HEK293 (cell line): ENCODE measurements around the gene TUG1.

ENCODE experiments used
- CTCF ChIA-PET: fragments of 350-600 bp; formaldehyde crosslinking; extraction: SDS; loops from one replicate; lab custom pipeline; 2021; ENCODE audit warnings: antibody characterized with exemption; lab: Yijun Ruan, JAX
- POLR2A ChIA-PET: fragments of 300-600 bp; formaldehyde crosslinking; extraction: SDS; loops from one replicate; lab custom pipeline; 2020; ENCODE audit warnings: antibody characterized with exemption, inconsistent platforms; lab: Yijun Ruan, JAX
- H3K27ac ChIP-seq: fragments of 200-500 bp; sonication (Bioruptor generic); 2 replicates; pipeline ENCODE4 v1.5.1; 2014; ENCODE audit warnings: low read depth, low read length, control low read depth, inconsistent platforms; ENCODE audit errors: extremely low read depth
- H3K36me3 ChIP-seq, 2 experiments: fragments of 200-500 bp in 1 of 2; sonication (Bioruptor generic) in 1 of 2; 1 replicate in 1 of 2; 2 replicates in 1 of 2; pipeline ENCODE4 v1.5.1; 2014 to 2017; ENCODE audit warnings: inconsistent platforms in 2 of 2, low read length in 2 of 2; ENCODE audit not compliant: control insufficient read depth in 2 of 2, insufficient read depth in 1 of 2
- H3K4me1 ChIP-seq: fragments of 200-500 bp; sonication (Bioruptor generic); 2 replicates; pipeline ENCODE4 v1.5.1; 2014; ENCODE audit warnings: mild to moderate bottlenecking, low read length, inconsistent platforms; ENCODE audit not compliant: control insufficient read depth, insufficient read depth
- H3K4me3 ChIP-seq: 2 replicates; pipeline ENCODE4 v1.5.1; 2011; ENCODE audit warnings: low read depth, mild to moderate bottlenecking, control low read depth, low read length, moderate library complexity
- H3K9me3 ChIP-seq: fragments of 200-500 bp; sonication (Bioruptor generic); 2 replicates; pipeline ENCODE4 v1.5.1; 2014; ENCODE audit warnings: low read depth, low read length, inconsistent platforms; ENCODE audit not compliant: control insufficient read depth, insufficient read depth
- CTCF ChIP-seq: fragments of 450-650 bp; formaldehyde crosslinking; IDR thresholded peaks from 2 replicates; pipeline ENCODE4 v1.5.1; 2016; ENCODE audit warnings: missing biosample characterization, missing genetic modification characterization
- EGR2 ChIP-seq: fragments of 450-650 bp; formaldehyde crosslinking; IDR thresholded peaks from 2 replicates; pipeline ENCODE4 v1.5.1; 2016; ENCODE audit warnings: low read depth, missing biosample characterization, missing genetic modification characterization
- HIC1 ChIP-seq: fragments of 450-650 bp; formaldehyde crosslinking; IDR thresholded peaks from 2 replicates; pipeline ENCODE4 v1.5.1; 2016; ENCODE audit warnings: missing biosample characterization, missing genetic modification characterization
- IKZF3 ChIP-seq: fragments of 450-650 bp; IDR thresholded peaks from 2 replicates; pipeline ENCODE4 v1.5.0; 2018; ENCODE audit warnings: missing biosample characterization, mild to moderate bottlenecking, missing genetic modification characterization, moderate library complexity
- KLF16 ChIP-seq: fragments of 450-650 bp; formaldehyde crosslinking; IDR thresholded peaks from 2 replicates; pipeline ENCODE4 v1.5.1; 2017; ENCODE audit warnings: missing biosample characterization, missing genetic modification characterization
- OVOL3 ChIP-seq: fragments of 450-650 bp; formaldehyde crosslinking; IDR thresholded peaks from 2 replicates; pipeline ENCODE4 v1.5.1; 2016; ENCODE audit warnings: missing biosample characterization, missing genetic modification characterization
- SP2 ChIP-seq: fragments of 450-650 bp; formaldehyde crosslinking; IDR thresholded peaks from 2 replicates; pipeline ENCODE4 v1.5.1; 2016; ENCODE audit warnings: missing biosample characterization, missing genetic modification characterization
- TRIM28 ChIP-seq: IDR thresholded peaks from 2 replicates; pipeline ENCODE4 v1.6.1; 2011; ENCODE audit warnings: low read length, control low read depth, borderline replicate concordance
- YY2 ChIP-seq: fragments of 450-650 bp; formaldehyde crosslinking; IDR thresholded peaks from 2 replicates; pipeline ENCODE4 v1.5.1; 2016; ENCODE audit warnings: missing biosample characterization, missing genetic modification characterization
- ZBTB1 ChIP-seq: fragments of 450-650 bp; formaldehyde crosslinking; IDR thresholded peaks from 2 replicates; pipeline ENCODE4 v1.5.1; 2016; ENCODE audit warnings: missing biosample characterization, missing genetic modification characterization
- ZFP3 ChIP-seq: fragments of 450-650 bp; formaldehyde crosslinking; IDR thresholded peaks from 2 replicates; pipeline ENCODE4 v1.5.1; 2016; ENCODE audit warnings: low read depth, missing biosample characterization, missing genetic modification characterization
- ZFP37 ChIP-seq: fragments of 450-650 bp; formaldehyde crosslinking; IDR thresholded peaks from 2 replicates; pipeline ENCODE4 v1.5.1; 2016; ENCODE audit warnings: missing biosample characterization, missing genetic modification characterization
- ZNF114 ChIP-seq: fragments of 450-650 bp; formaldehyde crosslinking; IDR thresholded peaks from 2 replicates; pipeline ENCODE4 v1.5.0; 2017; ENCODE audit warnings: missing biosample characterization, missing genetic modification characterization
- ZNF140 ChIP-seq: fragments of 450-650 bp; formaldehyde crosslinking; IDR thresholded peaks from 2 replicates; pipeline ENCODE4 v1.5.1; 2016; ENCODE audit warnings: missing biosample characterization, missing genetic modification characterization
- ZNF24 ChIP-seq: fragments of 450-650 bp; formaldehyde crosslinking; IDR thresholded peaks from 2 replicates; pipeline ENCODE4 v1.5.1; 2016; ENCODE audit warnings: missing biosample characterization, missing genetic modification characterization
- ZNF335 ChIP-seq: fragments of 450-650 bp; formaldehyde crosslinking; conservative IDR thresholded peaks from 2 replicates; pipeline ENCODE4 v1.5.1; 2016; ENCODE audit warnings: missing biosample characterization, missing genetic modification characterization
- ZNF433 ChIP-seq: fragments of 450-650 bp; formaldehyde crosslinking; IDR thresholded peaks from 2 replicates; pipeline ENCODE4 v1.5.1; 2016; ENCODE audit warnings: missing biosample characterization, missing genetic modification characterization, low read depth
- ZNF449 ChIP-seq: fragments of 450-650 bp; formaldehyde crosslinking; IDR thresholded peaks from 2 replicates; pipeline ENCODE4 v1.5.1; 2017; ENCODE audit warnings: missing biosample characterization, mild to moderate bottlenecking, missing genetic modification characterization, moderate library complexity
- ZNF513 ChIP-seq: fragments of 450-650 bp; IDR thresholded peaks from 2 replicates; pipeline ENCODE4 v1.5.1; 2018; ENCODE audit warnings: missing biosample characterization, missing genetic modification characterization
- ZNF549 ChIP-seq: fragments of 450-650 bp; IDR thresholded peaks from 2 replicates; pipeline ENCODE4 v1.5.1; 2018; ENCODE audit warnings: missing biosample characterization, missing genetic modification characterization, mild to moderate bottlenecking, inconsistent platforms, moderate library complexity
- ZNF558 ChIP-seq: fragments of 450-650 bp; formaldehyde crosslinking; IDR thresholded peaks from 2 replicates; pipeline ENCODE4 v1.5.1; 2016; ENCODE audit warnings: missing biosample characterization, missing genetic modification characterization
- ZNF654 ChIP-seq: fragments of 450-650 bp; formaldehyde crosslinking; IDR thresholded peaks from 2 replicates; pipeline ENCODE4 v1.5.1; 2016; ENCODE audit warnings: low read depth, missing biosample characterization, missing genetic modification characterization
- ZNF664 ChIP-seq: fragments of 450-650 bp; formaldehyde crosslinking; IDR thresholded peaks from 2 replicates; pipeline ENCODE4 v1.5.1; 2016; ENCODE audit warnings: missing biosample characterization, missing genetic modification characterization
- ZNF692 ChIP-seq: fragments of 450-650 bp; formaldehyde crosslinking; IDR thresholded peaks from 2 replicates; pipeline ENCODE4 v1.5.1; 2016; ENCODE audit warnings: missing biosample characterization, missing genetic modification characterization

Gene TUG1

GRCh38 chr22:30926706-30927105, 42.4 kb upstream of the TUG1 start (continued):
- TF ChIP-seq CTCF: no peak
- no peak for TF ChIP-seq ZFP3
- TF ChIP-seq ZNF433 (tag by site-specific recombination): no peak
- TF ChIP-seq, all 188 proteins: peak for 0

- H3K9me3 ChIP-seq: no peaks in the 10 kb centered on the region
- ChIA-PET CTCF (interaction anchor here (4.6 kb wide), 1 partner anchor 7 kb away, joined by 35 read pairs; no protein-coding TSS in a partner anchor), POLR2A (no interaction called here)
- no peak overlapping the region for H3K27ac ChIP-seq
- peaks cover 44 to 82% of the 10 kb centered on the region in 2 experiments; a peak in 2 of 3 replicates for H3K36me3 ChIP-seq
- no peak for TF ChIP-seq OVOL3 (tag by site-specific recombination)
- no peak for TF ChIP-seq ZNF558 (tag by site-specific recombination)
- no peak for TF ChIP-seq ZNF114 (tag by site-specific recombination)
- no peak for TF ChIP-seq ZBTB1
- TF ChIP-seq EGR2 (tag by site-specific recombination): no peak
- TF ChIP-seq SP2 (tag by site-specific recombination): no peak
- TF ChIP-seq ZNF692 (tag by site-specific recombination): no peak
- no peak for TF ChIP-seq ZNF335 (tag by site-specific recombination)
- no peak for TF ChIP-seq ZNF140
- TF ChIP-seq KLF16 (tag by site-specific recombination): no peak
- TF ChIP-seq, all 188 proteins: peak for 0
- no peak overlapping the region for H3K4me3 ChIP-seq
- no peaks in the 10 kb centered on the region for H3K4me1 ChIP-seq
These were observed 41.3 kb upstream of the TUG1 start for GRCh38 chr22:30927806-30928205.

- Histone ChIP-seq H3K9me3 (no peaks in the 10 kb centered on the region), H3K27ac (no peak overlapping the region), H3K4me3 (no peak overlapping the region), H3K4me1 (no peaks in the 10 kb centered on the region), H3K36me3 (peaks cover 48 to 88% of the 10 kb centered on the region in 2 experiments; a peak in 2 of 3 replicates)
- TF ChIP-seq TRIM28: no peak
- TF ChIP-seq ZNF664 (tag by site-specific recombination): no peak
- no peak for TF ChIP-seq ZNF513 (tag by site-specific recombination)
- CTCF ChIA-PET: interaction anchor here (4.6 kb wide), 1 partner anchor 8 kb away, joined by 35 read pairs; no protein-coding TSS in a partner anchor
- POLR2A ChIA-PET: no interaction called here
These were observed 40.7 kb upstream of the TUG1 start for GRCh38 chr22:30928401-30928800.

- H3K36me3 ChIP-seq: peaks cover 54 to 97% of the 10 kb centered on the region in 2 experiments
- ChIA-PET CTCF (interaction anchor here (4.6 kb wide), 1 partner anchor 10 kb away, joined by 35 read pairs; no protein-coding TSS in a partner anchor), POLR2A (no interaction called here)
- no peaks in the 10 kb centered on the region for H3K9me3 ChIP-seq
- no peak overlapping the region for H3K27ac ChIP-seq
- no peak overlapping the region for H3K4me3 ChIP-seq
- no peaks in the 10 kb centered on the region for H3K4me1 ChIP-seq
- TF ChIP-seq HIC1 (no peak), ZFP37 (tag by site-specific recombination) (no peak), ZNF549 (tag by site-specific recombination) (no peak), ZNF654 (tag by site-specific recombination) (no peak), ZNF449 (tag by site-specific recombination) (no peak), YY2 (tag by site-specific recombination) (no peak), IKZF3 (tag by site-specific recombination) (no peak), ZNF24 (tag by site-specific recombination) (no peak)
These were observed 38.8 kb upstream of the TUG1 start for GRCh38 chr22:30930228-30930627.
